PC-3 (cell line): ENCODE results near the gene NMNAT2. TPM values are rescaled to one million over a fixed set of nuclear protein-coding genes. Genes with fewer than 3 reads are reported as not detected.

ENCODE experiments used
- ATAC-seq: fragments of 200-7000 bp; cut with Tn5 transposase; 2 replicates; pipeline ENCODE4 v1.9.1; 2020; ENCODE audit warnings: mild to moderate bottlenecking, moderate library complexity
- BruUV-seq: library from RNA; stranded (reverse); fragments of 400-500 nt; replicated peaks from 2 replicates; lab custom pipeline; 2021; lab: Mats Ljungman, UMichigan
- CTCF ChIA-PET: fragments of 300-600 bp; sonication (Branson Sonifier 250); formaldehyde crosslinking; loops from one replicate; lab custom pipeline; 2022; ENCODE audit warnings: antibody characterized with exemption; lab: Charles Lee
- POLR2A ChIA-PET: fragments of 300-600 bp; sonication (Branson Sonifier 250); formaldehyde crosslinking; loops from one replicate; lab custom pipeline; 2022; ENCODE audit warnings: antibody characterized with exemption; ENCODE audit not compliant: unreplicated experiment; lab: Charles Lee
- DNase-seq: peaks from one replicate; pipeline ENCODE4 v3.0.0-alpha.2; 2015
- H2AFZ ChIP-seq: fragments of 300-600 bp; sonication (generic); 2 replicates; pipeline ENCODE4 v1.6.0; 2016; ENCODE audit warnings: antibody characterized with exemption, low read length
- H3F3A ChIP-seq: fragments of 300-600 bp; sonication (generic); one replicate; pipeline ENCODE4 v1.6.0; 2017; ENCODE audit warnings: antibody characterized with exemption, low read length, control low read depth, mild to moderate bottlenecking; ENCODE audit not compliant: unreplicated experiment
- H3K27ac ChIP-seq: fragments of 300-600 bp; sonication (generic); 2 replicates; pipeline ENCODE4 v1.5.1; 2016; ENCODE audit warnings: mild to moderate bottlenecking, low read length
- H3K27me3 ChIP-seq: fragments of 300-600 bp; sonication (generic); 2 replicates; pipeline ENCODE4 v1.6.1; 2016; ENCODE audit warnings: low read length, mixed read lengths
- H3K36me3 ChIP-seq: fragments of 300-600 bp; sonication (generic); 2 replicates; pipeline ENCODE4 v1.6.1; 2016; ENCODE audit warnings: low read depth, mixed run types, low read length, mixed read lengths
- H3K4me1 ChIP-seq: fragments of 300-600 bp; sonication (generic); 2 replicates; pipeline ENCODE4 v1.5.1; 2016; ENCODE audit warnings: low read length; ENCODE audit not compliant: insufficient read depth
- H3K4me2 ChIP-seq: fragments of 300-600 bp; sonication (generic); 2 replicates; pipeline ENCODE4 v1.6.0; 2016; ENCODE audit warnings: low read length
- H3K4me3 ChIP-seq: fragments of 300-600 bp; sonication (generic); 2 replicates; pipeline ENCODE4 v1.5.1; 2016; ENCODE audit warnings: mild to moderate bottlenecking, low read length, mixed read lengths
- H3K79me2 ChIP-seq: fragments of 300-600 bp; sonication (generic); 2 replicates; pipeline ENCODE4 v1.6.1; 2017; ENCODE audit warnings: low read length, mixed read lengths
- H3K9ac ChIP-seq: fragments of 300-600 bp; sonication (generic); 2 replicates; pipeline ENCODE4 v1.6.0; 2016; ENCODE audit warnings: mild to moderate bottlenecking, low read length
- H3K9me2 ChIP-seq: fragments of 300-600 bp; sonication (generic); replicated peaks from 2 replicates; pipeline ENCODE4 v1.6.1; 2016; ENCODE audit warnings: mixed run types, low read length, mixed read lengths
- H3K9me3 ChIP-seq: fragments of 300-600 bp; sonication (generic); 2 replicates; pipeline ENCODE4 v1.6.1; 2016; ENCODE audit warnings: low read length, mixed read lengths
- H4K20me1 ChIP-seq: fragments of 300-600 bp; sonication (generic); 2 replicates; pipeline ENCODE4 v1.6.1; 2016; ENCODE audit warnings: low read length, mixed read lengths
- EZH2 ChIP-seq: fragments of 300-600 bp; sonication (generic); IDR thresholded peaks from one replicate; pipeline ENCODE4 v1.6.1; 2017; ENCODE audit warnings: antibody characterized with exemption, mild to moderate bottlenecking, low read length; ENCODE audit not compliant: unreplicated experiment
- EZH2phosphoT487 ChIP-seq: fragments of 300-600 bp; sonication (generic); IDR thresholded peaks from 2 replicates; pipeline ENCODE4 v1.6.1; 2018; ENCODE audit warnings: mild to moderate bottlenecking, antibody characterized with exemption, low read length, borderline replicate concordance
- intact Hi-C: fragments of 100-400 bp; cut with micrococcal nuclease; formaldehyde crosslinking; loops from 2 replicates; pipeline ENCODE4 v1.9.0; 2023
- total RNA-seq: library from RNA; depleted of rRNA; stranded (reverse); fragments of >200 nt; gene quantifications from 2 replicates; pipeline ENCODE4 v1.2.3, GENCODE V29; 2014
- TF ChIP-seq, protein P1 (sequence below): fragments of 300-600 bp; sonication (generic); conservative IDR thresholded peaks from 2 replicates; pipeline ENCODE4 v1.5.1; 2017; ENCODE audit warnings: antibody characterized with exemption, low read depth, mild to moderate bottlenecking, low read length

The NMNAT2 gene
- total RNA-seq, 1 experiment from 2014 or later, result 6.0 TPM

DNA sequence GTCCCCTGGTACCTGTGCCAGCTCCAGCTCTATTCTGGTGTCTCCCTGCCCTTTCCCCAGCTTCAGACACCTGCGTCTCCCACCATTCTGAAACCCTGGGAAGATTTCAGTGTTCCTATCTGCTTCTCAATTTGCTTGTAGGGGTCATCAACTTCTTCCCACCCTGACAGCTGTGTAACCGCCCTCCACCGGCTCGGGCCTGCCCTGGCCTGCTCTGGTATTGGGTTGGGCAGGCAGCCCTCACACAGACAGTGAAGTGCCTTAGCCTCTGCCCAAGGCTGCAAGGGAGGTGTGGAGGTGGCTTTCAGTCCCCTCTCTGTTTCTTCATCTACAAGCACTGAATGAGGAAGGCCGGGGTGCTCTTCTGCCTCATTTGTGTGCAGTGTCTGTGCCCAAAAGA lies 134.9 kb downstream of the NMNAT2 start:
- Histone ChIP-seq H3K9ac (no peak overlapping the region), H3K9me3 (no peaks in the 10 kb centered on the region), H4K20me1 (no peaks in the 10 kb centered on the region), H3K9me2 (no peaks in the 10 kb centered on the region), H3K27me3 (no peaks in the 10 kb centered on the region), H3F3A (no peaks in the 10 kb centered on the region), H3K36me3 (no peaks in the 10 kb centered on the region), H3K4me2 (no peak overlapping the region), H2AFZ (no peak overlapping the region), H3K4me3 (no peak overlapping the region), H3K27ac (no peak overlapping the region), H3K4me1 (peaks cover 26% of the 10 kb centered on the region), H3K79me2 (no peaks in the 10 kb centered on the region)
- no peak for DNase-seq
- no peak for TF ChIP-seq EZH2
- TF ChIP-seq, protein P1, sequence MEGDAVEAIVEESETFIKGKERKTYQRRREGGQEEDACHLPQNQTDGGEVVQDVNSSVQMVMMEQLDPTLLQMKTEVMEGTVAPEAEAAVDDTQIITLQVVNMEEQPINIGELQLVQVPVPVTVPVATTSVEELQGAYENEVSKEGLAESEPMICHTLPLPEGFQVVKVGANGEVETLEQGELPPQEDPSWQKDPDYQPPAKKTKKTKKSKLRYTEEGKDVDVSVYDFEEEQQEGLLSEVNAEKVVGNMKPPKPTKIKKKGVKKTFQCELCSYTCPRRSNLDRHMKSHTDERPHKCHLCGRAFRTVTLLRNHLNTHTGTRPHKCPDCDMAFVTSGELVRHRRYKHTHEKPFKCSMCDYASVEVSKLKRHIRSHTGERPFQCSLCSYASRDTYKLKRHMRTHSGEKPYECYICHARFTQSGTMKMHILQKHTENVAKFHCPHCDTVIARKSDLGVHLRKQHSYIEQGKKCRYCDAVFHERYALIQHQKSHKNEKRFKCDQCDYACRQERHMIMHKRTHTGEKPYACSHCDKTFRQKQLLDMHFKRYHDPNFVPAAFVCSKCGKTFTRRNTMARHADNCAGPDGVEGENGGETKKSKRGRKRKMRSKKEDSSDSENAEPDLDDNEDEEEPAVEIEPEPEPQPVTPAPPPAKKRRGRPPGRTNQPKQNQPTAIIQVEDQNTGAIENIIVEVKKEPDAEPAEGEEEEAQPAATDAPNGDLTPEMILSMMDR, result no peak
- TF ChIP-seq EZH2phosphoT487, result no peak
- intact Hi-C loops, result no loop called here
- no peak for ATAC-seq
- CTCF ChIA-PET, result no interaction called here
- BruUV-seq, result no TSS peak
- POLR2A ChIA-PET, result no interaction called here

DNA sequence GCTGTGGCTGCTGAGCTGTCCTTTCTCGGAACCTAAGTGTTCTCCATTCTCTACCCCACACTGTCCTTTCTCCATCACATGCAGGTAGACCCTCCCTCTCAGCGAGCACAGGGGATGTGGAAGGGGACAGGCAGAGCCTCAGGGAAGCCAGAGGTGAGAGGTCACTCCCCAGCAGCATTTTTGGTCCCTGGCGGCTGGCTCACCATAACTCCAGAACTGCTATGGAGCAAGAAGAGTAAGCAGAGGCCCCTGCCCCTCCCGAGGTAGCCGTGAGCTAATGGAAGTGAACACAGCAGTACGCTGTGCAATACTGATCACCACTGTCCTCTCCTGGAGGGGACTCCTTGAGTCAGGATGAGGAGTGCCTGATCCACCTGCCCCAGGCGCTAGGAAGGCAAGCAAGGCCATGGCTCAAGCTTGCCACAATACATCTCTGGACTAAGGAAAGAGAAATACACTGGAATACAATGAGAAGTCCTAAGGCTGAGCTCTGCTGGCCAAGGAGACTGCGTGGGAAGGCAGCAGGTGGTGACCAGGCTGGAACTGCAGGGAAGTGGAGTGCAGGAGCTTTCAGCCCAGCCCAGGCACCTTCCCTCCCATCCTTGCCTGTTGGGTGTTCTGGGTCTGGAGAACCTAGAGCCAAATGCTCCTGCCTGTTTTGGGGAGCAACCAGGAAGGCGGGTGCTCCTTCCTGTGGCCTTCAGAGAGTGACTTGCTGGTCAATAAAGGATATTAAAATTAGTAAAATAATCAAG lies 135.9 kb downstream of the NMNAT2 start:
- H3K4me2 ChIP-seq, result no peak overlapping the region
- no peak for DNase-seq
- H3K9ac ChIP-seq, result no peak overlapping the region
- H3K9me3 ChIP-seq, result no peaks in the 10 kb centered on the region
- no TSS peak for BruUV-seq
- no peaks in the 10 kb centered on the region for H3K79me2 ChIP-seq
- no peak overlapping the region for H3K27ac ChIP-seq
- H3K27me3 ChIP-seq, result no peaks in the 10 kb centered on the region
- H4K20me1 ChIP-seq, result no peaks in the 10 kb centered on the region
- no peak overlapping the region for H3K4me3 ChIP-seq
- H3K36me3 ChIP-seq, result no peaks in the 10 kb centered on the region
- H3K4me1 ChIP-seq, result peaks cover 34% of the 10 kb centered on the region
- H3F3A ChIP-seq, result no peaks in the 10 kb centered on the region
- TF ChIP-seq, protein P1, result no peak
- TF ChIP-seq EZH2phosphoT487, result no peak
- no peak for TF ChIP-seq EZH2
- CTCF ChIA-PET, result no interaction called here
- intact Hi-C loops, result no loop called here
- no peak for ATAC-seq
- no peaks in the 10 kb centered on the region for H3K9me2 ChIP-seq
- POLR2A ChIA-PET, result interaction anchor here (0.6 kb wide), 1 partner anchor 223 kb away, joined by 4 read pairs; no protein-coding TSS in a partner anchor
- no peak overlapping the region for H2AFZ ChIP-seq

DNA sequence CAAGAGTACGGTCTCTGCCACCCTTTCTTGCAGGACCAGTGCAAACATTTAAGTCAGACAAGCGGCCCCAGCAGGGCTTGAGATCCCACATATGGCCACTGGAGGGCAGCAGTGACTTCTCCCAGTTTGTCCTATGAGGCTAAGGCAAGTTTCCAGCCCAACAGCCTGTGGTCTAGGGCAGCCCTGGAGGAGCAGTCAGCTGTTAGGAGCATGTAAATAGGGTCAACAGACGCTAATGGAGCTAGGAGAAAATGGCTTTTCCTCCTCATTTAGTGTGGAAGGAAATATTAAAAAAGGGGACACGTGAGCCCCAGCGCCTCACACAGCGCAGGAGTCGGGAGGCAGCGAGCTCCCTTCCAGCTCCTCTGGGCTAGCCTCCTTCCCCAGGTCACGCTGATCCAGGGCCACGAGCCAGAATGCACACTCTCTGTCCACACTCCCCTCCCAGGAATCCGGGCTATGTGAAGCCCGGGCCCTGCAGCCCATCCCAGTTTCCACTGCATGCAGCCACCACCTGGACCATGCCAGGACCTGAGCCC lies 136.6 kb downstream of the NMNAT2 start:
- ChIA-PET CTCF (no interaction called here), POLR2A (interaction anchor here (0.6 kb wide), 2 partner anchors 204 to 224 kb away, joined by 4 to 7 read pairs; no protein-coding TSS in a partner anchor)
- peak; percentile 62 for ATAC-seq
- no peak for TF ChIP-seq EZH2
- TF ChIP-seq EZH2phosphoT487, result no peak
- TF ChIP-seq, protein P1, result peak; percentile 80
- Histone ChIP-seq H4K20me1 (no peaks in the 10 kb centered on the region), H3K9me3 (no peaks in the 10 kb centered on the region), H3F3A (no peaks in the 10 kb centered on the region), H3K9ac (no peak overlapping the region), H3K9me2 (no peaks in the 10 kb centered on the region), H3K4me3 (no peak overlapping the region), H3K27ac (no peak overlapping the region), H3K79me2 (no peaks in the 10 kb centered on the region), H2AFZ (no peak overlapping the region), H3K27me3 (no peaks in the 10 kb centered on the region), H3K4me1 (peaks cover 34% of the 10 kb centered on the region), H3K36me3 (no peaks in the 10 kb centered on the region), H3K4me2 (no peak overlapping the region)
- intact Hi-C loops, result loop anchor here (1.0 to 2.0 kb wide), 4 partner anchors 37 to 342 kb away; no protein-coding TSS in a partner anchor
- DNase-seq, result peak; percentile 90
- no TSS peak for BruUV-seq
